ENCODE results near the gene PRSS57.
A peak's percentile ranks its signal among the peaks of the same experiment; 100 is the strongest.

Gene PRSS57

GRCh38 chr19:720345-721160 lies 25.3 kb upstream of the PRSS57 start:
- no peak overlapping the region for H3K4me3 ChIP-seq (ENCODE audit: low read length in 2 of 2)
- H3K36me3 ChIP-seq (ENCODE audit: control insufficient read depth in 2 of 2, insufficient read depth in 2 of 2, low read length in 2 of 2): no peaks in the 10 kb centered on the region
- H3K9ac ChIP-seq (ENCODE audit: low read length in 2 of 2): no peak overlapping the region
- no peaks in the 10 kb centered on the region for H3K9me3 ChIP-seq (ENCODE audit: control insufficient read depth in 2 of 2, low read length in 2 of 2)
- peaks cover 7 to 15% of the 10 kb centered on the region in 2 donors for H3K27me3 ChIP-seq (ENCODE audit: control insufficient read depth in 1 of 2, insufficient read depth in 2 of 2, low read length in 2 of 2)
- H3K4me1 ChIP-seq (ENCODE audit: control insufficient read depth, insufficient read depth, low read length): peaks cover 4% of the 10 kb centered on the region
- H3K27ac ChIP-seq (ENCODE audit: low read length): no peak overlapping the region

GRCh38 chr19:719636-720344 lies 24.5 kb upstream of the PRSS57 start:
- peaks cover 2 to 3% of the 10 kb centered on the region in 2 donors for H3K9me3 ChIP-seq (ENCODE audit: control insufficient read depth in 2 of 2, low read length in 2 of 2)
- H3K36me3 ChIP-seq (ENCODE audit: control insufficient read depth in 2 of 2, insufficient read depth in 2 of 2, low read length in 2 of 2): peaks cover 0 to 2% of the 10 kb centered on the region in 2 donors
- H3K9ac ChIP-seq (ENCODE audit: low read length in 2 of 2): no peak overlapping the region
- peak overlapping the region in 1 of 2 donors; percentile 22 for H3K4me3 ChIP-seq (ENCODE audit: low read length in 2 of 2)
- peaks cover 3% of the 10 kb centered on the region for H3K4me1 ChIP-seq (ENCODE audit: control insufficient read depth, insufficient read depth, low read length)
- peaks cover 11 to 15% of the 10 kb centered on the region in 2 donors for H3K27me3 ChIP-seq (ENCODE audit: control insufficient read depth in 1 of 2, insufficient read depth in 2 of 2, low read length in 2 of 2)
- no peak overlapping the region for H3K27ac ChIP-seq (ENCODE audit: low read length)

- Histone ChIP-seq H3K9me3 (ENCODE audit: control insufficient read depth in 2 of 2, low read length in 2 of 2) (peaks cover 2 to 3% of the 10 kb centered on the region in 2 donors), H3K27ac (ENCODE audit: low read length) (no peak overlapping the region), H3K27me3 (ENCODE audit: control insufficient read depth in 1 of 2, insufficient read depth in 2 of 2, low read length in 2 of 2) (peaks cover 11 to 15% of the 10 kb centered on the region in 2 donors), H3K9ac (ENCODE audit: low read length in 2 of 2) (no peak overlapping the region), H3K4me1 (ENCODE audit: control insufficient read depth, insufficient read depth, low read length) (peaks cover 3% of the 10 kb centered on the region), H3K36me3 (ENCODE audit: control insufficient read depth in 2 of 2, insufficient read depth in 2 of 2, low read length in 2 of 2) (peaks cover 0 to 2% of the 10 kb centered on the region in 2 donors), H3K4me3 (ENCODE audit: low read length in 2 of 2) (peak overlapping the region in 1 of 2 donors; percentile 22)
These were observed 23.8 kb upstream of the PRSS57 start for GRCh38 chr19:718991-719512.

- H3K27me3 ChIP-seq (ENCODE audit: control insufficient read depth in 1 of 2, insufficient read depth in 2 of 2, low read length in 2 of 2): peaks cover 11 to 15% of the 10 kb centered on the region in 2 donors
- no peak overlapping the region for H3K27ac ChIP-seq (ENCODE audit: low read length)
- no peak overlapping the region for H3K4me3 ChIP-seq (ENCODE audit: low read length in 2 of 2)
- peaks cover 2 to 3% of the 10 kb centered on the region in 2 donors for H3K9me3 ChIP-seq (ENCODE audit: control insufficient read depth in 2 of 2, low read length in 2 of 2)
- peaks cover 3% of the 10 kb centered on the region for H3K4me1 ChIP-seq (ENCODE audit: control insufficient read depth, insufficient read depth, low read length)
- no peak overlapping the region for H3K9ac ChIP-seq (ENCODE audit: low read length in 2 of 2)
- H3K36me3 ChIP-seq (ENCODE audit: control insufficient read depth in 2 of 2, insufficient read depth in 2 of 2, low read length in 2 of 2): peaks cover 0 to 2% of the 10 kb centered on the region in 2 donors
These were observed 23.1 kb upstream of the PRSS57 start for GRCh38 chr19:718251-718951.

- H3K27me3 ChIP-seq (ENCODE audit: control insufficient read depth in 1 of 2, insufficient read depth in 2 of 2, low read length in 2 of 2): peaks cover 11 to 15% of the 10 kb centered on the region in 2 donors
- H3K27ac ChIP-seq (ENCODE audit: low read length): no peak overlapping the region
- peaks cover 2 to 3% of the 10 kb centered on the region in 2 donors for H3K9me3 ChIP-seq (ENCODE audit: control insufficient read depth in 2 of 2, low read length in 2 of 2)
- H3K9ac ChIP-seq (ENCODE audit: low read length in 2 of 2): no peak overlapping the region
- H3K4me1 ChIP-seq (ENCODE audit: control insufficient read depth, insufficient read depth, low read length): peaks cover 4% of the 10 kb centered on the region
- no peak overlapping the region for H3K4me3 ChIP-seq (ENCODE audit: low read length in 2 of 2)
- peaks cover 0 to 2% of the 10 kb centered on the region in 2 donors for H3K36me3 ChIP-seq (ENCODE audit: control insufficient read depth in 2 of 2, insufficient read depth in 2 of 2, low read length in 2 of 2)
These were observed 20.1 kb upstream of the PRSS57 start for GRCh38 chr19:715347-715746.

GRCh38 chr19:711254-711653 lies 16.0 kb upstream of the PRSS57 start:
- Histone ChIP-seq H3K27ac (ENCODE audit: low read length) (no peak overlapping the region), H3K9ac (ENCODE audit: low read length in 2 of 2) (no peak overlapping the region), H3K27me3 (ENCODE audit: control insufficient read depth in 1 of 2, insufficient read depth in 2 of 2, low read length in 2 of 2) (peaks cover 0 to 5% of the 10 kb centered on the region in 2 donors), H3K4me1 (ENCODE audit: control insufficient read depth, insufficient read depth, low read length) (peaks cover 16% of the 10 kb centered on the region), H3K4me3 (ENCODE audit: low read length in 2 of 2) (no peak overlapping the region), H3K9me3 (ENCODE audit: control insufficient read depth in 2 of 2, low read length in 2 of 2) (peaks cover 2 to 3% of the 10 kb centered on the region in 2 donors), H3K36me3 (ENCODE audit: control insufficient read depth in 2 of 2, insufficient read depth in 2 of 2, low read length in 2 of 2) (peaks cover 0 to 2% of the 10 kb centered on the region in 2 donors)

GRCh38 chr19:710767-711166 lies 15.5 kb upstream of the PRSS57 start:
- no peak overlapping the region for H3K27ac ChIP-seq (ENCODE audit: low read length)
- peaks cover 0 to 2% of the 10 kb centered on the region in 2 donors for H3K36me3 ChIP-seq (ENCODE audit: control insufficient read depth in 2 of 2, insufficient read depth in 2 of 2, low read length in 2 of 2)
- H3K4me3 ChIP-seq (ENCODE audit: low read length in 2 of 2): no peak overlapping the region
- peaks cover 2 to 3% of the 10 kb centered on the region in 2 donors for H3K9me3 ChIP-seq (ENCODE audit: control insufficient read depth in 2 of 2, low read length in 2 of 2)
- peaks cover 16% of the 10 kb centered on the region for H3K4me1 ChIP-seq (ENCODE audit: control insufficient read depth, insufficient read depth, low read length)
- H3K9ac ChIP-seq (ENCODE audit: low read length in 2 of 2): no peak overlapping the region
- peaks cover 0 to 5% of the 10 kb centered on the region in 2 donors for H3K27me3 ChIP-seq (ENCODE audit: control insufficient read depth in 1 of 2, insufficient read depth in 2 of 2, low read length in 2 of 2)

- no peaks in the 10 kb centered on the region for H3K27me3 ChIP-seq (ENCODE audit: control insufficient read depth in 1 of 2, insufficient read depth in 2 of 2, low read length in 2 of 2)
- H3K36me3 ChIP-seq (ENCODE audit: control insufficient read depth in 2 of 2, insufficient read depth in 2 of 2, low read length in 2 of 2): no peaks in the 10 kb centered on the region
- no peak overlapping the region for H3K9ac ChIP-seq (ENCODE audit: low read length in 2 of 2)
- peaks cover 16% of the 10 kb centered on the region for H3K4me1 ChIP-seq (ENCODE audit: control insufficient read depth, insufficient read depth, low read length)
- peak overlapping the region; percentile 31 for H3K27ac ChIP-seq (ENCODE audit: low read length)
- H3K9me3 ChIP-seq (ENCODE audit: control insufficient read depth in 2 of 2, low read length in 2 of 2): no peaks in the 10 kb centered on the region
- H3K4me3 ChIP-seq (ENCODE audit: low read length in 2 of 2): peak overlapping the region; percentile 55 to 71
These were observed 14.8 kb upstream of the PRSS57 start for GRCh38 chr19:709965-710571.

GRCh38 chr19:709196-709964 lies 14.1 kb upstream of the PRSS57 start:
- H3K27me3 ChIP-seq (ENCODE audit: control insufficient read depth in 1 of 2, insufficient read depth in 2 of 2, low read length in 2 of 2): peaks cover 0 to under 1% of the 10 kb centered on the region in 2 donors
- H3K9ac ChIP-seq (ENCODE audit: low read length in 2 of 2): peak overlapping the region in 1 of 2 donors; percentile 28
- H3K4me3 ChIP-seq (ENCODE audit: low read length in 2 of 2): peak overlapping the region; percentile 55 to 71
- H3K27ac ChIP-seq (ENCODE audit: low read length): peak overlapping the region; percentile 31
- H3K9me3 ChIP-seq (ENCODE audit: control insufficient read depth in 2 of 2, low read length in 2 of 2): no peaks in the 10 kb centered on the region
- H3K36me3 ChIP-seq (ENCODE audit: control insufficient read depth in 2 of 2, insufficient read depth in 2 of 2, low read length in 2 of 2): no peaks in the 10 kb centered on the region
- peaks cover 16% of the 10 kb centered on the region for H3K4me1 ChIP-seq (ENCODE audit: control insufficient read depth, insufficient read depth, low read length)

Data from stomach smooth muscle (tissue), 2 donors.